SH-SY5Y (cell line): ENCODE data around the gene SPAG6.

Experiments used
- GATA2 ChIP-seq: IDR thresholded peaks from 2 replicates; pipeline ENCODE4 v1.6.1; 2011; ENCODE audit warnings: mild to moderate bottlenecking, low read depth, low read length
- GATA3 ChIP-seq: IDR thresholded peaks from 2 replicates; pipeline ENCODE4 v1.6.1; 2011; ENCODE audit warnings: low read depth, mild to moderate bottlenecking, low read length, moderate library complexity

DNA sequence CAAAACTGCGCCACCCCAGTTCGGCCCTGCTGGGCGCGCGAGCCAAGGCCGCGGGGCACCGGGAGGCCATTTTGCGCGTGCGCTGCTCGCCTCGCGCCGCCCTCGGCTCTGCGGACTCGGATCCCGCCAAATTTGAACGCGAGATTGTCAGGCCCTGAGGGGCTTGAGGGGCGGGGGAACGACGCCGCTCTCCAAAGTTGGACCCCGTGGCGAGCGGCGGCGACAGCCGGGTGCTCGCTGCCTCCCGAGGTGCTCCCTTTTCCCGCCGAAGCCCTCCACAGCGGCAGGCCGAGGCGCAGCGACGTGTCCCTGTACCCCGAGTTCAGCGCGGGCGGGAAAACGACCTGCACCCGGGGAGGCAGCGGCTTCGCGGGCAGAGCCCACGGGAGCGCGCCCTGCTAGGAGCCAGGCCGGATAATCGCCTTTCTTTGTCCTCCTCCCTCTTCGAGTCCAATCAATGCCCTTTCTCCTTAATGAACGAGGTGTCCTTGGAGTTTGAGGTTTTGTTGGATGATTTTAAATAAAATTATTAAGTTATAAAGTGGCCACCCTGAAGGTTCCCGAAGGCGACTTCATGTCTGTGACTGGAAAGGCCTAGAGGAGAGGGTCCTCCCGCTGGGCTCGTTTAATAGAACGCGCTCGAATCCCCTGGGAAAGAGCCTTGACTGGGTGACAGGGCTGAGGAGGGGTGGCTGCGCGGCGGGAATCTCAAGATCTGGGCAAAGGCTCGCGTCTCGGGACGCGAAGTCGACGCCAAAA is 10.7 kb upstream of the SPAG6 start:
- TF ChIP-seq GATA2 = no peak
- TF ChIP-seq GATA3 = no peak
